Ovary (tissue), 9 donors: ENCODE results near the gene NDUFS6. TPM values are rescaled to one million over a fixed set of nuclear protein-coding genes. Genes with fewer than 3 reads are reported as not detected.
A peak's percentile ranks its signal among the peaks of the same experiment; 100 is the strongest.

Experiments used
- DNase-seq, 5 donors: peaks; one replicate each; pipeline ENCODE4 v3.0.0-alpha.2; 2019 to 2020
- H3K27ac ChIP-seq, 2 donors: fragments of 200-600 bp; one replicate each; pipeline versions ENCODE4 v1.5.1 to v1.8.0; 2019 to 2022
- H3K27me3 ChIP-seq: fragments of 200-600 bp; one replicate; pipeline ENCODE4 v1.8.0; 2022
- H3K36me3 ChIP-seq: fragments of 200-600 bp; sonication (generic); one replicate; pipeline ENCODE4 v1.5.1; 2019
- H3K4me1 ChIP-seq: one replicate; pipeline ENCODE4 v1.8.1; 2013; ENCODE audit warnings: mild to moderate bottlenecking, moderate library complexity; ENCODE audit not compliant: insufficient read depth
- H3K4me3 ChIP-seq: fragments of 200-600 bp; sonication (generic); one replicate; pipeline ENCODE4 v1.5.1; 2017
- H3K9me3 ChIP-seq, 2 donors: fragments of 200-600 bp in 1 of 2; sonication (generic) in 1 of 2; one replicate each; pipeline versions ENCODE4 v1.5.1 to v1.8.1; 2013 to 2019; ENCODE audit warnings: mild to moderate bottlenecking in 1 of 2, moderate library complexity in 1 of 2
- CTCF ChIP-seq, 3 donors: fragments of 450-650 bp in 2 of 3; fragments of 200-600 bp in 1 of 3; IDR thresholded peaks; one replicate each; pipeline versions ENCODE4 v1.5.1 to v1.8.0; 2016 to 2022; ENCODE audit warnings: antibody characterized with exemption in 3 of 3, mild to moderate bottlenecking in 1 of 3
- EP300 ChIP-seq: sonication (generic); formaldehyde crosslinking; IDR thresholded peaks from one replicate; pipeline ENCODE4 v1.6.1; 2017; ENCODE audit warnings: antibody characterized with exemption
- POLR2A ChIP-seq: fragments of 450-650 bp; IDR thresholded peaks from one replicate; pipeline ENCODE4 v1.6.1; 2017; ENCODE audit warnings: antibody characterized with exemption, mild to moderate bottlenecking, moderate library complexity
- WGBS, 3 donors: extraction: QIAGEN DNeasy Blood & Tissue Kit in 1 of 3; methylation state at CpG; one replicate each; pipeline versions ENCODE4 v1.1.5 to v1.1.7; 2013 to 2017; 5-methylcytosine and 5-hydroxymethylcytosine counted together
- intact Hi-C, 4 donors: fragments of 100-400 bp; cut with DNase I; formaldehyde crosslinking; loops; one replicate each; pipeline versions ENCODE4 v1.11.0 to v1.15.1; 2022 to 2023
- polyA plus RNA-seq, 2 donors: library from polyadenylated mRNA; stranded (reverse); fragments of 200-250 nt in 1 of 2; fragments of 350-450 nt in 1 of 2; fragmentation: Illumina TruSeq in 1 of 2; extraction: RNeasy Lipid Tissue Mini Kit (QIAGEN cat#74804) in 1 of 2; gene quantifications; one replicate each; pipeline ENCODE4 v1.2.3, GENCODE V29; 2013 to 2014
- total RNA-seq, 7 donors: library from RNA; depleted of rRNA in 2 of 7; stranded (reverse); fragments of >200 nt in 2 of 7; fragmentation: NEBNext Ultra II Directional in 3 of 7; extraction: Animal tissue kit (Norgen Biotek cat#: 25700) in 3 of 7; gene quantifications; one replicate each; pipeline versions ENCODE4 v1.1.0 to v1.2.4, GENCODE V29; 2016 to 2023
- donor health status: DM: no; HTN: no; CAD: no; lungs with moderate emphysema.
- donor health status: DM: no; HTN: no; CAD: no.
- donor health status: Bipolar disorder and iron deficiency.
- donor health status: DM: yes; HTN: yes; CAD: no.
- donor health status: DM: no; HTN: no; CAD: no.
- donor health status: DM: yes; HTN: yes; CAD: no.

NDUFS6 gene
- total and polyA plus RNA-seq, 9 donors = 16.3 to 50.8 (median 21.5) TPM

- 0 to 1% (median 0%) methylated on average over 7 to 35 of the region's 35 CpGs for WGBS, 3 donors
- Histone ChIP-seq H3K4me3 (peak overlapping the region; percentile 95), H3K27ac (peak overlapping the region; percentile 75 to 87), H3K27me3 (no peaks in the 10 kb centered on the region), H3K36me3 (no peaks in the 10 kb centered on the region), H3K4me1 (peaks cover 7% of the 10 kb centered on the region), H3K9me3 (no peaks in the 10 kb centered on the region)
- TF ChIP-seq POLR2A (no peak), EP300 (no peak), CTCF (IDR thresholded peaks at IDR 0.05) (no peak)
- intact Hi-C loops = no loop called here
- DNase-seq = peak; percentile 50 to 66 (median 57)
Observed at GRCh38 chr5:1799110-1799601, 2.1 kb upstream of the NDUFS6 start.

- H3K9me3 ChIP-seq = no peaks in the 10 kb centered on the region
- H3K27me3 ChIP-seq = no peaks in the 10 kb centered on the region
- H3K27ac ChIP-seq = peak within 1 kb of the TSS; percentile 75 to 87
- H3K4me3 ChIP-seq = peak within 1 kb of the TSS; percentile 95
- TF ChIP-seq EP300 (no peak), CTCF (IDR thresholded peaks at IDR 0.05) (peak in 1 of 3 donors; percentile 6), POLR2A (peak; percentile 81)
- H3K4me1 ChIP-seq = peaks cover 7% of the 10 kb centered on the region
- peak; percentile 87 to 97 (median 91) for DNase-seq
- 1 to 3% (median 1%) methylated on average over 57 to 68 of the region's 68 CpGs for whole genome bisulfite sequencing, 3 donors
- intact Hi-C loops = no loop called here
- no peaks in the 10 kb centered on the region for H3K36me3 ChIP-seq
Observed at GRCh38 chr5:1799602-1800471, 1.4 kb upstream of the NDUFS6 start, which contains the start of gene MRPL36. Gene MRPL36 (minus strand): TSS chr5:1799837. CDS start chr5:1798935, 902 bp downstream.

- TF ChIP-seq CTCF (IDR thresholded peaks at IDR 0.05) = no peak
- no peak for TF ChIP-seq POLR2A
- TF ChIP-seq EP300 = no peak
- Histone ChIP-seq H3K27me3 (no peaks in the 10 kb centered on the region), H3K27ac (peak overlapping the region; percentile 75 to 87), H3K36me3 (no peaks in the 10 kb centered on the region), H3K4me1 (peaks cover 7% of the 10 kb centered on the region), H3K4me3 (peak overlapping the region; percentile 95), H3K9me3 (no peaks in the 10 kb centered on the region)
- DNase-seq = peak in 1 of 5 donors; percentile 2
- intact Hi-C loops = no loop called here
- 1 to 3% (median 1%) methylated on average over 28 of the region's 28 CpGs for WGBS, 3 donors
Observed at GRCh38 chr5:1800472-1801221, 560 bp upstream of the NDUFS6 start.

GRCh38 chr5:1801967-1802295, 724 bp downstream of the NDUFS6 start:
- TF ChIP-seq POLR2A (no peak), CTCF (IDR thresholded peaks at IDR 0.05) (no peak), EP300 (no peak)
- Histone ChIP-seq H3K4me3 (peak overlapping the region; percentile 95), H3K4me1 (peaks cover 7% of the 10 kb centered on the region), H3K9me3 (no peaks in the 10 kb centered on the region), H3K27me3 (no peaks in the 10 kb centered on the region), H3K27ac (no peak overlapping the region), H3K36me3 (no peaks in the 10 kb centered on the region)
- WGBS, 3 donors = 11 to 13% (median 13%) methylated on average over 7 of the region's 7 CpGs
- peak in 1 of 5 donors; percentile 3 for DNase-seq
- intact Hi-C loops = no loop called here
